ENCODE data around the gene SEC14L6. TPM values are rescaled to one million over a fixed set of nuclear protein-coding genes. Genes with fewer than 3 reads are reported as not detected.

SEC14L6 gene
- total RNA-seq, 2 donors from 2014 or later = 1.6 to 2.1 TPM

DNA sequence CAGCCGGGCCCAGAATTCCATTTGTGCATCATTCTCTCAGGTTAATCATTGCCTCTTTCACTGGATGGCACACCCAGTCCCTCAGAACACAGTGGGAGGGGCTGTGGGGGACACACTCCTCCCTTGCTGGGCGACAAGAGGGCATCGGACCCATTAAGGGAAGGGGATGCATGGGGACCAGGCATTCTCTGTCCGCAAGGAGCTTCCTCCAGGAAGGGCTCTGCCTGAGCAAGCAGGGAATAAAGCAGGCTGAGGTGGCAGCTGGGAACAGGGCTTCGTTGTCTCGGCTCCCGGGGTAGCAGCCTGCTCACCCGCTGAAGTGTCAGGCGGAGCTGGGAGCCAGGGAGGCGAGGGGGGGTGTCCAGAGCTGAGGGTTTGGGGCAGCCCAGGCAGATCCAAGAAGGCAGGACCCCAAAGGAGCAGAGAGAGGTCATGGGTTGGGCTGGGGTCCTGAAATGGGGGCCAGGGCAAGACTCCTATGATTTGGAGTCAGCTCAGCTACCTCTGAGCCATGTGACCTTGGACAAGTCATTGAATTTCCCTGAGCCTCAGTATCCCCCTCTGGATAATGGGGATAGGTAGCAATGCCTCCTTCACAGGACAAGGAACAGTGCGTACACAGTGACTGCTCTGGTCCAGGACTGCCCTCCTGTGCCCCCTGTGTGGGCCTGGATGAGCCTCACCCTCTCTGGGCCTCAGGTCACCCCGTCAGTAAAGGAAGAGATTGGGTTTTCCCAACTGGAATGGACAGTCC, 26.5 kb upstream of the SEC14L6 start:
- H3K4me1 ChIP-seq (ENCODE audit: control insufficient read depth, insufficient read depth, low read length) = no peaks in the 10 kb centered on the region
- H3K36me3 Mint-ChIP-seq (ENCODE audit: low read depth) = peaks cover 20% of the 10 kb centered on the region
- H3K4me1 Mint-ChIP-seq = peaks cover 21% of the 10 kb centered on the region

DNA sequence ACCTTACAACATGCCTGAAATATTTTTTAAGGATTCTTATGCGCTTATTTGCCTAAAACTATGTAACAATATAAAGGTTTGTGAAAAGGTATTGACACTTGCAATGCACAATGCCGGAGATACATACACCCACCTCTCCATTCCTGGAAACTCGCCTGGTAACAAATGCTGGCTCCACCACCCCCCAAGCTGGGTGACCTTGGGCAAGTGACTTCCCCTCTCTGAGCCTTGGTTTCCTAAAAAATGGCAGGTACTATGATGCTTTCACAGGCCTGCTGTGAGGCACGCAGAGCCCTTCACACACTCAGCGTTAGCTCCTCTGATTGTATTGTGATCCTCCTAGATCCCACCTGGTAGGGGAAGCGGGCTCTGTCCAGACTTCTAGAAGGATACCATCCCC, 25.7 kb upstream of the SEC14L6 start:
- Mint-ChIP-seq H3K27ac (no peak overlapping the region), H3K9me3 (no peaks in the 10 kb centered on the region), H3K4me1 (peaks cover 23% of the 10 kb centered on the region), H3K36me3 (ENCODE audit: low read depth) (peaks cover 12% of the 10 kb centered on the region), H3K4me3 (no peak overlapping the region), H3K27me3 (ENCODE audit: insufficient read depth) (peaks cover 2% of the 10 kb centered on the region)
- H3K27me3 ChIP-seq (ENCODE audit: control insufficient read depth, insufficient read depth, low read length, poor library complexity, severe bottlenecking) = no peaks in the 10 kb centered on the region
- H3K4me1 ChIP-seq (ENCODE audit: control insufficient read depth, insufficient read depth, low read length) = no peaks in the 10 kb centered on the region
- no peak overlapping the region for H3K27ac ChIP-seq (ENCODE audit: low read depth, low read length)
- no peaks in the 10 kb centered on the region for H3K9me3 ChIP-seq (ENCODE audit: control insufficient read depth, low read length)
- 84 to 85% methylated on average over 2 to 6 of the region's 6 CpGs for WGBS, 2 experiments (ENCODE audit: insufficient coverage in 1 of 2, insufficient read length in 1 of 2)
- TF ChIP-seq CTCF (conservative IDR thresholded peaks at IDR 0.05) = no peak
- H3K36me3 ChIP-seq (ENCODE audit: control insufficient read depth, insufficient read depth, low read length) = peaks cover 14% of the 10 kb centered on the region
- no peak overlapping the region for H3K9ac ChIP-seq (ENCODE audit: extremely low read depth, low read length, poor library complexity, severe bottlenecking)
- no peak overlapping the region for H3K4me3 ChIP-seq (ENCODE audit: low read length)
- DNase-seq = no peak

More for the DNA sequence above, 26.5 kb upstream of the SEC14L6 start:
- no peak for TF ChIP-seq CTCF (conservative IDR thresholded peaks at IDR 0.05)
- no peak overlapping the region for H3K9ac ChIP-seq (ENCODE audit: extremely low read depth, low read length, poor library complexity, severe bottlenecking)
- H3K9me3 ChIP-seq (ENCODE audit: control insufficient read depth, low read length) = no peaks in the 10 kb centered on the region
- no peaks in the 10 kb centered on the region for H3K27me3 ChIP-seq (ENCODE audit: control insufficient read depth, insufficient read depth, low read length, poor library complexity, severe bottlenecking)
- peaks cover 2% of the 10 kb centered on the region for H3K27me3 Mint-ChIP-seq (ENCODE audit: insufficient read depth)
- H3K4me3 Mint-ChIP-seq = peak overlapping the region; percentile 62
- H3K27ac Mint-ChIP-seq = no peak overlapping the region
- DNase-seq = no peak
- WGBS, 2 experiments (ENCODE audit: insufficient coverage in 1 of 2, insufficient read length in 1 of 2) = 79 to 88% methylated on average over 8 to 12 of the region's 12 CpGs
- no peak overlapping the region for H3K27ac ChIP-seq (ENCODE audit: low read depth, low read length)
- H3K9me3 Mint-ChIP-seq = no peaks in the 10 kb centered on the region
- peaks cover 21% of the 10 kb centered on the region for H3K36me3 ChIP-seq (ENCODE audit: control insufficient read depth, insufficient read depth, low read length)
- H3K4me3 ChIP-seq (ENCODE audit: low read length) = peak overlapping the region; percentile 89

DNA sequence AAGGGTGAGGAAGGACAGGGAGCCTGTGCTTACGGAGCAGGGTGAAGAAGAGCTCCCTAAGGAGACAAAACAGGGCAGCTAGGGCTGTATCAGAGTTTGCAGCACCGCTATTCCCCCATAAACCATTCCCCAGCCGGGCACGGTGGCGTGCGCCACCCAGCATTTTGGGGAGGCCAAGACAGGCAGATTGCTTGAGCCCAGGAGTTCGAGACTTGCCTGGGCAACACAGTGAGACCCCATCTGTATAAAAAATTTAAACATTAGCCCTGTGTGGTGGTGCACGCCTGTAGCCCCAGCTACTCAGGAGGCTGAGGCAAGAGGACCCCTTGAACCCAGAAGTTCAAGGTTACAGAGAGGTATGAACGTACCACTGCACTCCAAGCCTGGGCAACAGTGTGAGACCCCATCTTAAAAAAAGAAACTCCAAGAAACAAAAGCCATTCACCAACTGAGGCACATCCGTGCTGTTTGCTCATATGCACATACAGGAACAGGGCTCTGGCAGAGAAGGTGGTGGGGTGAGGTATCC, 23.2 kb upstream of the SEC14L6 start:
- no peak overlapping the region for H3K4me3 ChIP-seq (ENCODE audit: low read length)
- TF ChIP-seq CTCF (conservative IDR thresholded peaks at IDR 0.05) = no peak
- no peak overlapping the region for H3K27ac ChIP-seq (ENCODE audit: low read depth, low read length)
- H3K4me3 Mint-ChIP-seq = no peak overlapping the region
- no peak for DNase-seq
- WGBS, 2 experiments (ENCODE audit: insufficient coverage in 1 of 2, insufficient read length in 1 of 2) = 93 to 94% methylated on average over 10 of the region's 10 CpGs
- H3K36me3 Mint-ChIP-seq (ENCODE audit: low read depth) = no peaks in the 10 kb centered on the region
- no peaks in the 10 kb centered on the region for H3K9me3 Mint-ChIP-seq
- peaks cover 21% of the 10 kb centered on the region for H3K4me1 Mint-ChIP-seq
- no peaks in the 10 kb centered on the region for H3K27me3 ChIP-seq (ENCODE audit: control insufficient read depth, insufficient read depth, low read length, poor library complexity, severe bottlenecking)
- no peak overlapping the region for H3K27ac Mint-ChIP-seq
- H3K27me3 Mint-ChIP-seq (ENCODE audit: insufficient read depth) = peaks cover 2% of the 10 kb centered on the region
- no peaks in the 10 kb centered on the region for H3K36me3 ChIP-seq (ENCODE audit: control insufficient read depth, insufficient read depth, low read length)
- no peaks in the 10 kb centered on the region for H3K9me3 ChIP-seq (ENCODE audit: control insufficient read depth, low read length)
- H3K4me1 ChIP-seq (ENCODE audit: control insufficient read depth, insufficient read depth, low read length) = no peaks in the 10 kb centered on the region
- H3K9ac ChIP-seq (ENCODE audit: extremely low read depth, low read length, poor library complexity, severe bottlenecking) = no peak overlapping the region
